MM.1S (cell line): ENCODE measurements around the gene DSTN.

Experiments used
- DNase-seq: peaks from one replicate; pipeline ENCODE4 v3.0.0-alpha.2; 2015
- H2AFZ ChIP-seq: fragments of 300-600 bp; sonication (generic); 2 replicates; pipeline ENCODE4 v1.6.0; 2016; ENCODE audit warnings: antibody characterized with exemption, low read length
- H3F3A ChIP-seq: fragments of 300-600 bp; sonication (generic); 2 replicates; pipeline ENCODE4 v1.6.1; 2016; ENCODE audit warnings: mild to moderate bottlenecking, antibody characterized with exemption, low read length, moderate library complexity, mixed read lengths; ENCODE audit not compliant: insufficient read depth
- H3K27ac ChIP-seq: fragments of 300-600 bp; sonication (generic); 2 replicates; pipeline ENCODE4 v1.5.1; 2016; ENCODE audit warnings: mild to moderate bottlenecking, low read length
- H3K27me3 ChIP-seq: fragments of 300-600 bp; sonication (generic); replicated peaks from 2 replicates; pipeline ENCODE4 v1.6.0; 2016; ENCODE audit warnings: low read length; ENCODE audit not compliant: insufficient read depth
- H3K36me3 ChIP-seq: fragments of 300-600 bp; sonication (generic); replicated peaks from 2 replicates; pipeline ENCODE4 v1.6.1; 2016; ENCODE audit warnings: mild to moderate bottlenecking, low read length, mixed read lengths; ENCODE audit not compliant: insufficient read depth
- H3K4me1 ChIP-seq: fragments of 300-600 bp; sonication (generic); 2 replicates; pipeline ENCODE4 v1.6.1; 2016; ENCODE audit warnings: low read length, mixed read lengths
- H3K4me2 ChIP-seq: fragments of 300-600 bp; sonication (generic); 2 replicates; pipeline ENCODE4 v1.6.0; 2016; ENCODE audit warnings: low read depth, low read length
- H3K4me3 ChIP-seq: fragments of 300-600 bp; sonication (generic); 2 replicates; pipeline ENCODE4 v1.5.1; 2016; ENCODE audit warnings: low read length, mixed read lengths
- H3K79me2 ChIP-seq: fragments of 300-600 bp; sonication (generic); 2 replicates; pipeline ENCODE4 v1.6.1; 2016; ENCODE audit warnings: mixed run types, low read length, mixed read lengths
- H3K9ac ChIP-seq: fragments of 300-600 bp; sonication (generic); 2 replicates; pipeline ENCODE4 v1.6.1; 2016; ENCODE audit warnings: low read length, mixed read lengths
- H3K9me2 ChIP-seq: fragments of 300-600 bp; sonication (generic); replicated peaks from 2 replicates; pipeline ENCODE4 v1.6.1; 2016; ENCODE audit warnings: mild to moderate bottlenecking, low read length, mixed read lengths; ENCODE audit not compliant: insufficient read depth
- H3K9me3 ChIP-seq: fragments of 300-600 bp; sonication (generic); replicated peaks from 2 replicates; pipeline ENCODE4 v1.6.1; 2016; ENCODE audit warnings: mild to moderate bottlenecking, low read length, mixed read lengths; ENCODE audit not compliant: insufficient read depth
- H4K20me1 ChIP-seq: fragments of 300-600 bp; sonication (generic); 2 replicates; pipeline ENCODE4 v1.6.1; 2016; ENCODE audit warnings: mild to moderate bottlenecking, low read length, moderate library complexity, mixed read lengths; ENCODE audit not compliant: insufficient read depth
- CTCF ChIP-seq: fragments of 300-600 bp; sonication (generic); IDR thresholded peaks from 2 replicates; pipeline ENCODE4 v1.5.1; 2016; ENCODE audit warnings: antibody characterized with exemption, low read length, mixed read lengths
- EZH2 ChIP-seq: fragments of 300-600 bp; sonication (generic); optimal IDR thresholded peaks from 2 replicates; pipeline ENCODE3; 2017; ENCODE audit warnings: low read depth, mild to moderate bottlenecking, antibody characterized with exemption, low read length, mixed read lengths
- EZH2phosphoT487 ChIP-seq: fragments of 300-600 bp; sonication (generic); IDR thresholded peaks from 2 replicates; pipeline ENCODE4 v1.6.1; 2018; ENCODE audit warnings: antibody characterized with exemption, low read length

Gene DSTN

GRCh38 chr20:17630151-17630805 lies 60.4 kb downstream of the DSTN start:
- TF ChIP-seq EZH2phosphoT487 = no peak
- H4K20me1 ChIP-seq = peaks cover 4% of the 10 kb centered on the region; the same call in 1 of the 2 replicates
- no peaks in the 10 kb centered on the region for H3K4me1 ChIP-seq
- H3K27me3 ChIP-seq = no peaks in the 10 kb centered on the region
- H3K9ac ChIP-seq = no peak overlapping the region
- H3K9me2 ChIP-seq = no peaks in the 10 kb centered on the region
- H3F3A ChIP-seq = no peaks in the 10 kb centered on the region
- no peak overlapping the region for H3K4me3 ChIP-seq
- no peak overlapping the region for H3K27ac ChIP-seq
- no peaks in the 10 kb centered on the region for H3K9me3 ChIP-seq
- H3K36me3 ChIP-seq = peaks cover 37% of the 10 kb centered on the region
- no peak for DNase-seq
- H3K4me2 ChIP-seq = no peak overlapping the region
- peaks cover 97% of the 10 kb centered on the region for H3K79me2 ChIP-seq
- no peak overlapping the region for H2AFZ ChIP-seq

DNA sequence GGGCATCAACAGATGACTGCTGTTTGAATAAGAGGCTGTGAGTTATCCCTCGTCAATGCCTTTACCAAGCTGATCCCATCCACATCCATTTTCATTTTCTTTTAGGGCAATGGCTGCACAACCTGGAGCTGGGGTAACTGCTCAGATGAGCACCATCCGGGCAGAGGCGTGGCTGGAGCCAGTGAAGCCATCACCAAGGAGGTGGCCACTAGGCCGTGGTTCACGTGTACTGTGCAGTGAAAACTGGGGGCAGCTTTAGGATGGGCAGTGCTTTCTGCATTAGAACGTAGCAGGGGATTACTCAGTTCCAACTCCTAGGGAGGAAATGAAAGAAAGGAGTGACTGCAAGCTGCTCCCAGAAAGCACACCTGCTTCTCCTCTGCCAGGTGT lies 60.9 kb downstream of the DSTN start:
- Histone ChIP-seq H3K27me3 (no peaks in the 10 kb centered on the region), H3K9me3 (no peaks in the 10 kb centered on the region), H3K9ac (no peak overlapping the region), H2AFZ (no peak overlapping the region), H3K36me3 (peaks cover 36% of the 10 kb centered on the region), H4K20me1 (peaks cover 4% of the 10 kb centered on the region; the same call in 1 of the 2 replicates), H3F3A (no peaks in the 10 kb centered on the region), H3K9me2 (no peaks in the 10 kb centered on the region), H3K79me2 (peaks cover 99% of the 10 kb centered on the region), H3K4me2 (no peak overlapping the region), H3K27ac (no peak overlapping the region), H3K4me3 (no peak overlapping the region), H3K4me1 (no peaks in the 10 kb centered on the region)
- DNase-seq = no peak
- TF ChIP-seq CTCF (no peak), EZH2phosphoT487 (no peak), EZH2 (no peak)

DNA sequence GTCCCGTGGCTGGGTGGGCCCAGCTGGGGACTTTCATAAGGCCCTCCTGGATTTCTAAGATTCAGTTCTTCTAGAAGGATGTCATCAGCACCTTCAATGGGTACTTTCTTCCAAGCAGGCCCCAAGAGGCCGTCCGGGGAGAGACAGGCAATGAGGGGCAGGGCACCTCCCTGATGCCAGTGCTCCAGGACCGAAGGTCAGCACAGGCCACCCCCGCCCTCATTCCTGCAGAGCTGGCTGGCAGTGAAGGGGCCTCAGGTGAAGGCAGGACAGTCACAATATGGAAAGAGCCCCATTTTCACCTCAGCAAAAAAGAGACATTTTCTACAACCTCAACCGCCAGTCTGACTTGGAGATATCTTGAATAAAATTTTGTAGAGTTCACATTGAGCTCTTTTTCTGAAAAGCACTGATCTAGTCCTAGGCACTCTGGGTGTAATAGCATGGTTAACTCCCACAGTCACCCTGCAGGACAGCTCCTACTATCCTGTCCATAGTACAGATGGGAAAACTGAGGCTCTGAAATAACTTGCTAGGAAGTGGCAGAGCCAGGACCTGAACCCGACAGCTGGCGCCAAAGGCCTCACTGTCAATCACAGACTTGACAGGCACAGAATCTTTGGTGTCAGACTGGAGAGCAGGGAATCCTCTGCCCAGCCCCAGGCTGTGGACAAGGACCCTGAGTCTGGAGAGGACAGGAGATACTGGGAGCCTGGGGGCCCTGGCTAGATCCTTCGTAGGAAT lies 61.9 kb downstream of the DSTN start:
- DNase-seq = no peak
- H3K4me2 ChIP-seq = no peak overlapping the region
- no peaks in the 10 kb centered on the region for H3F3A ChIP-seq
- peaks cover 99% of the 10 kb centered on the region for H3K79me2 ChIP-seq
- H3K9me3 ChIP-seq = no peaks in the 10 kb centered on the region
- no peak overlapping the region for H3K4me3 ChIP-seq
- TF ChIP-seq EZH2phosphoT487 (no peak), CTCF (no peak), EZH2 (no peak)
- no peaks in the 10 kb centered on the region for H3K9me2 ChIP-seq
- no peak overlapping the region for H3K9ac ChIP-seq
- H3K27ac ChIP-seq = no peak overlapping the region
- H3K36me3 ChIP-seq = peaks cover 30% of the 10 kb centered on the region
- no peaks in the 10 kb centered on the region for H3K4me1 ChIP-seq
- no peak overlapping the region for H2AFZ ChIP-seq
- peaks cover 4% of the 10 kb centered on the region; the same call in 1 of the 2 replicates for H4K20me1 ChIP-seq
- H3K27me3 ChIP-seq = no peaks in the 10 kb centered on the region

DNA sequence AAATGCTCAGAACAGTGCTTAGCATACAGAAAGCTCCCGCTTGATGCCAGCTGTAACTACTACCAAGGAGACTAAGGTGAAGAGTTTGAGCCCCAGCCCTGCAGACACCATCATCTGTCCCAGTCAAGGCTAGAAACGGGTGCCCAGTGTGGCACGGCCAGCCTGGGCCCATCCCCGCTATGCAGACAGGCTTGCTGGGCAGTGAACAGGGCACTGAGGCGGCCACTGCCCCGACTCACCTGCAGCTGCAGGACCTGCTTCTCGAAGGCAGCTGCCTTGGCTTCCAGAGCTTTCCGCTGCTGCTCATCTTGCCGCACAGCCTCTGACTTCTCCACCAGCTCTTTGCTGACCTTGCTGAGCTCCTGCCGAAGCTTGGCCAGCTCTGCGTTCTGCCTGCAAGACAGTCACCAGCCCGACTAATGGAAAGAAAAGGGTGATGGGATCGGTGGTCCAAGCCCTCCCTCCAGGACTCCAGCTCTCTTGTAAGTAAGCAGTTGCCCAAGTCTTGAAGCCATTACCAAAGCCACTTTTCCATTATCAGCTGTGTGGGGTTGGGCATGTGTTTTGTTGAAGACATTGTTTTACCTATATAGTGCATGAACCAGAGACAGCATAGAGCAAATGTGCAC lies 63.5 kb downstream of the DSTN start:
- no peaks in the 10 kb centered on the region for H3K9me2 ChIP-seq
- H3K36me3 ChIP-seq = peaks cover 29% of the 10 kb centered on the region
- H3K79me2 ChIP-seq = peaks cover 99% of the 10 kb centered on the region
- H3K4me1 ChIP-seq = no peaks in the 10 kb centered on the region
- H3K9me3 ChIP-seq = no peaks in the 10 kb centered on the region
- no peak for DNase-seq
- H3K9ac ChIP-seq = no peak overlapping the region
- no peaks in the 10 kb centered on the region for H3K27me3 ChIP-seq
- no peak overlapping the region for H3K27ac ChIP-seq
- no peak overlapping the region for H3K4me2 ChIP-seq
- no peaks in the 10 kb centered on the region for H3F3A ChIP-seq
- TF ChIP-seq EZH2phosphoT487 = no peak
- TF ChIP-seq CTCF = no peak
- H4K20me1 ChIP-seq = peaks cover 1% of the 10 kb centered on the region
- no peak overlapping the region for H3K4me3 ChIP-seq
- no peak overlapping the region for H2AFZ ChIP-seq
